K562 (cell line): ENCODE measurements around the gene TRPV6. TPM values are rescaled to one million over a fixed set of nuclear protein-coding genes. Genes with fewer than 3 reads are reported as not detected.

ENCODE experiments used
- ASH1L ChIP-seq: fragments of 450-650 bp; IDR thresholded peaks from 2 replicates; pipeline ENCODE4 v1.6.1; 2018; ENCODE audit warnings: borderline replicate concordance, mild to moderate bottlenecking, low read depth; ENCODE audit not compliant: partially characterized antibody
- BRF1 ChIP-seq: IDR thresholded peaks from 3 replicates; pipeline ENCODE4 v1.6.1; 2011; ENCODE audit warnings: borderline replicate concordance, mild to moderate bottlenecking; ENCODE audit not compliant: insufficient read length; ENCODE audit errors: extremely low read depth
- CEBPB ChIP-seq: fragments of 450-650 bp; IDR thresholded peaks from 2 replicates; pipeline ENCODE4 v1.6.1; 2016; ENCODE audit warnings: missing genetic modification characterization, missing compliant biosample characterization
- KDM5B ChIP-seq: fragments of 200-600 bp; sonication (generic); IDR thresholded peaks from 2 replicates; pipeline ENCODE4 v1.6.1; 2012; ENCODE audit warnings: low read depth, mild to moderate bottlenecking, moderate library complexity, low read length, control low read depth, inconsistent platforms; ENCODE audit not compliant: insufficient replicate concordance
- RFX5 ChIP-seq: IDR thresholded peaks from 2 replicates; pipeline ENCODE4 v1.6.1; 2011; ENCODE audit warnings: low read depth, mild to moderate bottlenecking, improper control_type of control experiment, low read length
- SRSF7 ChIP-seq: fragments of 200-400 bp; formaldehyde crosslinking; optimal IDR thresholded peaks from 2 replicates; pipeline ENCODE3; 2017; ENCODE audit warnings: mild to moderate bottlenecking, low read depth, low read length
- ZNF24 ChIP-seq: fragments of 450-650 bp; IDR thresholded peaks from 2 replicates; pipeline ENCODE4 v1.6.1; 2016
- polyA plus RNA-seq, 8 experiments: library from polyadenylated mRNA; depleted of rRNA in 4 of 8; stranded (reverse) in 5 of 8; unstranded in 3 of 8; fragments of >200 nt; fragmentation: Nextera tagmentation in 2 of 8; fragmentation: Illumina TruSeq in 1 of 8; extraction: Ambion mirVana in 2 of 8; extraction: Trizol in 1 of 8; gene quantifications; 2 replicates each; pipeline versions ENCODE4 v1.2.1 to v1.2.3, GENCODE V29; 2011 to 2014; ENCODE audit warnings: inconsistent platforms in 1 of 8, missing spikeins in 1 of 8
- total RNA-seq, 7 experiments: library from RNA; depleted of rRNA in 6 of 7; stranded (reverse); fragments of >200 nt in 6 of 7; fragmentation: Illumina TruSeq in 2 of 7; extraction: Trizol in 2 of 7; gene quantifications; 2 replicates each; pipeline versions ENCODE4 v1.2.1 to v1.2.3, GENCODE V29; 2011 to 2021; ENCODE audit warnings: low replicate concordance in 1 of 7
- TF ChIP-seq, protein P1 (sequence below), 2 experiments: fragments of 450-650 bp; IDR thresholded peaks; 2 replicates each; pipeline ENCODE4 v1.6.1; 2016; ENCODE audit warnings: mild to moderate bottlenecking in 2 of 2, borderline replicate concordance in 1 of 2, low read depth in 1 of 2, moderate library complexity in 1 of 2
- TF ChIP-seq, protein P2 (sequence below): sonication (generic); formaldehyde crosslinking; IDR thresholded peaks from 2 replicates; pipeline ENCODE4 v1.8.0; 2022; ENCODE audit warnings: mild to moderate bottlenecking, missing genetic modification reagents
- TF ChIP-seq, protein P3 (sequence below): fragments of 250-450 bp; sonication (Bioruptor Pico); IDR thresholded peaks from 2 replicates; pipeline ENCODE4 v1.4.0; 2020
- TF ChIP-seq, protein P4 (sequence below): fragments of 250-450 bp; sonication (Bioruptor Pico); IDR thresholded peaks from 2 replicates; pipeline ENCODE4 v1.8.0; 2021; ENCODE audit warnings: borderline replicate concordance, mild to moderate bottlenecking, moderate library complexity; ENCODE audit not compliant: poor library complexity, severe bottlenecking

The TRPV6 gene
- total and polyA plus RNA-seq, 9 of the 15 experiments (the other 6 are each of a cell fraction or from before 2014, with no cell fraction given) = 0.04 to 0.36 (median 0.11) TPM

DNA sequence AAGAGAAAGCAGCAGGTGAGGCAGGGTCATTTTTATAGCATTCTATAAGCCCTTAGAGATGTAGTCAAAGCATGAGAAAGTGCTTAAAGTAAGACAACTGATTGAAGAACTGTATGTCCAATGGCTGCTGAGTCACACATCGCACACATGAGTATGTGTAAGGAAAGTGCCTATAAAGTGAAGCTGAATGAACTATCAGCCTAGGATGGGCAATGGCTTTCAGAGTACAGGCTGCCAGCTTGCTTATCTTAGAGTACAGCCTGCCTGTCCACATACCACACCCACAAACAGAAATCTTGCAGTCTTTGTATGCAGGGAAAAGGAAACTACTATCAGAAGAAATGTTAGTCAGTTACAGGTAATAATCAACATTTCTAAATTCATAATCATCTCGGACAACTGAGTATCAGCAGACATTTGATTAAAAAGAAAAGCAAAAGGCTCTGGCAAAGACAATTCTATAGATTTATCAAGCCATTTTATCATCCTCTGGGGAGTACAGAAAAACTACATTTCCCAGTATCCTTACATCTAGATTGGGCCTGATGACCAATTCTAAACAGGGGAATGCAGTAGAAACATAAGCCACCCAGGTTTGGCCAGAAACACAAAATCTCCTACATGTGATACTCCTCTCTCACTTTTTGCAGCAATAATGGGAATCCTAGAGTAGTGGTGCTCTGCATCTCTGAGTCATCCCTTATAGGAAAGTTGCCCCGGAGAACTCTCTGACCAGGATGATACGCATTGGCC, 46.9 kb downstream of the TRPV6 start (continued):
- TF ChIP-seq, protein P1, sequence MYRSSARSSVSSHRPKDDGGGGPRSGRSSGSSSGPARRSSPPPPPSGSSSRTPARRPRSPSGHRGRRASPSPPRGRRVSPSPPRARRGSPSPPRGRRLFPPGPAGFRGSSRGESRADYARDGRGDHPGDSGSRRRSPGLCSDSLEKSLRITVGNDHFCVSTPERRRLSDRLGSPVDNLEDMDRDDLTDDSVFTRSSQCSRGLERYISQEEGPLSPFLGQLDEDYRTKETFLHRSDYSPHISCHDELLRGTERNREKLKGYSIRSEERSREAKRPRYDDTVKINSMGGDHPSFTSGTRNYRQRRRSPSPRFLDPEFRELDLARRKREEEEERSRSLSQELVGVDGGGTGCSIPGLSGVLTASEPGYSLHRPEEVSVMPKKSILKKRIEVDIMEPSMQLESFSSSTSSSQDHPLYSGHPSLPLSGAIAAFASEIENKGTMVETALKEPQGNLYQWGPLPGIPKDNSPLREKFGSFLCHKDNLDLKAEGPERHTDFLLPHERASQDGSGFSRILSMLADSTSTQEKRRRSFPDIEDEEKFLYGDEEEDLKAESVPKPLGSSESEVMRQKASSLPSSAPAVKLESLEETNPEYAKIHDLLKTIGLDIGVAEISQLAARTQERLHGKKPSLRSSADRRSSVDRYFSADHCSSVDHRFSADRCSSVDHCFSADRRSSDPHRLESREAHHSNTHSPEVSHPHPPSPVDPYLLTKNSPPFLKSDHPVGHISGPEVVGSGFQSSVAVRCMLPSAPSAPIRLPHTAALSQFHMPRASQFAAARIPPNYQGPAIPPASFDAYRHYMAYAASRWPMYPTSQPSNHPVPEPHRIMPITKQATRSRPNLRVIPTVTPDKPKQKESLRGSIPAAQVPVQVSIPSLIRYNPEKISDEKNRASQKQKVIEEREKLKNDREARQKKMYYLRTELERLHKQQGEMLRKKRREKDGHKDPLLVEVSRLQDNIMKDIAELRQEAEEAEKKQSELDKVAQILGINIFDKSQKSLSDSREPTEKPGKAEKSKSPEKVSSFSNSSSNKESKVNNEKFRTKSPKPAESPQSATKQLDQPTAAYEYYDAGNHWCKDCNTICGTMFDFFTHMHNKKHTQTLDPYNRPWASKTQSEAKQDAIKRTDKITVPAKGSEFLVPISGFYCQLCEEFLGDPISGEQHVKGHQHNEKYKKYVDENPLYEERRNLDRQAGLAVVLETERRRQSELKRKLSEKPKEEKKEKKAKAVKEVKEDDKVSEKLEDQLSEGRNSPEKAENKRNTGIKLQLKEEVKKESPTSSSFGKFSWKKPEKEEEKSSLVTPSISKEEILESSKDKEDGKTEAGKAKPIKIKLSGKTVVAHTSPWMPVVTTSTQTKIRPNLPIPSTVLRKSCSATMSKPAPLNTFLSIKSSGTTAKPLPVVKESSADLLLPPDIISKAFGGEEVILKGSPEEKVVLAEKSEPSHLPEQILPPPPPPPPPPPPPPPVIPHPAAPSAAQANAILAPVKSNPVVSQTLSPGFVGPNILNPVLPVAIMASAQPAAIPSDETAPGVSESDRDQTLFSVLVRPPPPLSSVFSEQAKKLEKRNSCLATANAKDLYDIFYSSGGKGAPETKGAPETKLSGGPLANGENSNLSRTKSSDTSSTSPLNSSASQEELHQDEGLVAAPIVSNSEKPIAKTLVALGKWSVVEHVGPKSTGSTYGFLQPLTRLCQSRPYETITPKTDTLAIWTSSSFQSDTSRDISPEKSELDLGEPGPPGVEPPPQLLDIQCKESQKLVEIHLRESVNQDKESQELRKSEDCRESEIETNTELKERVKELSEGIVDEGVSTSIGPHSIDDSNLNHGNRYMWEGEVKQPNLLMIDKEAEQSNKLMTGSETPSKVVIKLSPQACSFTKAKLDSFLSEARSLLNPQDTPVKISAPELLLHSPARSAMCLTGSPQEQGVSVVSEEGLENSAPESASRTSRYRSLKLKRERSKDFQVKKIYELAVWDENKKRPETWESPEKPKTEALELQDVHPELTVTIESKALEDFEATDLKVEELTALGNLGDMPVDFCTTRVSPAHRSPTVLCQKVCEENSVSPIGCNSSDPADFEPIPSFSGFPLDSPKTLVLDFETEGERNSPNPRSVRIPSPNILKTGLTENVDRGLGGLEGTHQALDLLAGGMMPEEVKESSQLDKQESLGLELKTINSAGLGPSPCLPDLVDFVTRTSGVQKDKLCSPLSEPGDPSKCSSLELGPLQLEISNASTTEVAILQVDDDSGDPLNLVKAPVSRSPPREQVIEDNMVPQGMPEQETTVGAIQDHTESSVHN (IDR thresholded peaks at IDR 0.05; ENCODE audit: borderline replicate concordance in 1 of 2, low read depth in 1 of 2) = no peak
- TF ChIP-seq CEBPB (tag) = no peak
- TF ChIP-seq ZNF24 = no peak
- TF ChIP-seq BRF1 = no peak
- no peak for TF ChIP-seq RFX5
- TF ChIP-seq, protein P2, sequence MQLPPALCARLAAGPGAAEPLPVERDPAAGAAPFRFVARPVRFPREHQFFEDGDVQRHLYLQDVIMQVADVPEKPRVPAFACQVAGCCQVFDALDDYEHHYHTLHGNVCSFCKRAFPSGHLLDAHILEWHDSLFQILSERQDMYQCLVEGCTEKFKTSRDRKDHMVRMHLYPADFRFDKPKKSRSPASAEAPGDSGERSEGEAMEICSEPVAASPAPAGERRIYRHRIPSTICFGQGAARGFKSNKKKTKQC (CRISPR knock-in tag) = no peak
- TF ChIP-seq SRSF7 = no peak
- TF ChIP-seq, protein P3, sequence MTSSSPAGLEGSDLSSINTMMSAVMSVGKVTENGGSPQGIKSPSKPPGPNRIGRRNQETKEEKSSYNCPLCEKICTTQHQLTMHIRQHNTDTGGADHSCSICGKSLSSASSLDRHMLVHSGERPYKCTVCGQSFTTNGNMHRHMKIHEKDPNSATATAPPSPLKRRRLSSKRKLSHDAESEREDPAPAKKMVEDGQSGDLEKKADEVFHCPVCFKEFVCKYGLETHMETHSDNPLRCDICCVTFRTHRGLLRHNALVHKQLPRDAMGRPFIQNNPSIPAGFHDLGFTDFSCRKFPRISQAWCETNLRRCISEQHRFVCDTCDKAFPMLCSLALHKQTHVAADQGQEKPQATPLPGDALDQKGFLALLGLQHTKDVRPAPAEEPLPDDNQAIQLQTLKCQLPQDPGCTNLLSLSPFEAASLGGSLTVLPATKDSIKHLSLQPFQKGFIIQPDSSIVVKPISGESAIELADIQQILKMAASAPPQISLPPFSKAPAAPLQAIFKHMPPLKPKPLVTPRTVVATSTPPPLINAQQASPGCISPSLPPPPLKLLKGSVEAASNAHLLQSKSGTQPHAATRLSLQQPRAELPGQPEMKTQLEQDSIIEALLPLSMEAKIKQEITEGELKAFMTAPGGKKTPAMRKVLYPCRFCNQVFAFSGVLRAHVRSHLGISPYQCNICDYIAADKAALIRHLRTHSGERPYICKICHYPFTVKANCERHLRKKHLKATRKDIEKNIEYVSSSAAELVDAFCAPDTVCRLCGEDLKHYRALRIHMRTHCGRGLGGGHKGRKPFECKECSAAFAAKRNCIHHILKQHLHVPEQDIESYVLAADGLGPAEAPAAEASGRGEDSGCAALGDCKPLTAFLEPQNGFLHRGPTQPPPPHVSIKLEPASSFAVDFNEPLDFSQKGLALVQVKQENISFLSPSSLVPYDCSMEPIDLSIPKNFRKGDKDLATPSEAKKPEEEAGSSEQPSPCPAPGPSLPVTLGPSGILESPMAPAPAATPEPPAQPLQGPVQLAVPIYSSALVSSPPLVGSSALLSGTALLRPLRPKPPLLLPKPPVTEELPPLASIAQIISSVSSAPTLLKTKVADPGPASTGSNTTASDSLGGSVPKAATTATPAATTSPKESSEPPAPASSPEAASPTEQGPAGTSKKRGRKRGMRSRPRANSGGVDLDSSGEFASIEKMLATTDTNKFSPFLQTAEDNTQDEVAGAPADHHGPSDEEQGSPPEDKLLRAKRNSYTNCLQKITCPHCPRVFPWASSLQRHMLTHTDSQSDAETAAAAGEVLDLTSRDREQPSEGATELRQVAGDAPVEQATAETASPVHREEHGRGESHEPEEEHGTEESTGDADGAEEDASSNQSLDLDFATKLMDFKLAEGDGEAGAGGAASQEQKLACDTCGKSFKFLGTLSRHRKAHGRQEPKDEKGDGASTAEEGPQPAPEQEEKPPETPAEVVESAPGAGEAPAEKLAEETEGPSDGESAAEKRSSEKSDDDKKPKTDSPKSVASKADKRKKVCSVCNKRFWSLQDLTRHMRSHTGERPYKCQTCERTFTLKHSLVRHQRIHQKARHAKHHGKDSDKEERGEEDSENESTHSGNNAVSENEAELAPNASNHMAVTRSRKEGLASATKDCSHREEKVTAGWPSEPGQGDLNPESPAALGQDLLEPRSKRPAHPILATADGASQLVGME (CRISPR knock-in tag) = no peak
- TF ChIP-seq, protein P4, sequence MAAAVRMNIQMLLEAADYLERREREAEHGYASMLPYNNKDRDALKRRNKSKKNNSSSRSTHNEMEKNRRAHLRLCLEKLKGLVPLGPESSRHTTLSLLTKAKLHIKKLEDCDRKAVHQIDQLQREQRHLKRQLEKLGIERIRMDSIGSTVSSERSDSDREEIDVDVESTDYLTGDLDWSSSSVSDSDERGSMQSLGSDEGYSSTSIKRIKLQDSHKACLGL = no peak
- no peak for TF ChIP-seq KDM5B
- no peak for TF ChIP-seq ASH1L
